Epithelial cell of proximal tubule (primary cell): ENCODE data around the gene HAT1. TPM values are rescaled to one million over a fixed set of nuclear protein-coding genes. Genes with fewer than 3 reads are reported as not detected.
"Not testable (repeated sequence)": the region's sequence is repeated elsewhere in the genome, so short reads cannot be mapped to it uniquely, and the experiment has no call there.

ENCODE experiments used
- DNase-seq: peaks from one replicate; pipeline ENCODE4 v3.0.0-alpha.2; 2011; ENCODE audit warnings: low read depth
- H3K4me3 ChIP-seq: 2 replicates; pipeline ENCODE4 v1.5.1; 2011; ENCODE audit warnings: low read depth, mild to moderate bottlenecking, low read length
- CTCF ChIP-seq: conservative IDR thresholded peaks from 2 replicates; pipeline ENCODE4 v1.5.1; 2012; ENCODE audit warnings: low read depth, mild to moderate bottlenecking, low read length
- total RNA-seq: library from RNA; depleted of rRNA; stranded (reverse); fragments of >200 nt; gene quantifications from 2 replicates; pipeline ENCODE4 v1.2.3, GENCODE V29; 2015

HAT1 gene
- total RNA-seq, 1 donor from 2014 or later: 68.9 TPM

- no peak overlapping the region for H3K4me3 ChIP-seq
- no peak for DNase-seq
- no peak for TF ChIP-seq CTCF
Measured at GRCh38 chr2:171986778-171987177, 64.5 kb downstream of the HAT1 start.

- no peak overlapping the region for H3K4me3 ChIP-seq
- DNase-seq: no peak
- TF ChIP-seq CTCF: no peak
Measured at GRCh38 chr2:171991027-171991426, 68.8 kb downstream of the HAT1 start.

GRCh38 chr2:171995586-171995985 lies 73.3 kb downstream of the HAT1 start:
- DNase-seq: no peak
- H3K4me3 ChIP-seq: no peak overlapping the region
- no peak for TF ChIP-seq CTCF

GRCh38 chr2:171996021-171996420 lies 73.8 kb downstream of the HAT1 start:
- no peak for TF ChIP-seq CTCF
- no peak overlapping the region for H3K4me3 ChIP-seq
- no peak for DNase-seq

- H3K4me3 ChIP-seq, DNase-seq: not testable (repeated sequence)
Measured at GRCh38 chr2:171997031-171997430, 74.8 kb downstream of the HAT1 start.

GRCh38 chr2:171999161-171999560 lies 76.9 kb downstream of the HAT1 start:
- no peak for TF ChIP-seq CTCF
- DNase-seq: no peak
- H3K4me3 ChIP-seq: peak overlapping the region; percentile 85

GRCh38 chr2:171999604-172000469 lies 77.6 kb downstream of the HAT1 start, which contains the start of gene METAP1D:
TSS of gene METAP1D (plus strand) at chr2:171999953. CDS start at chr2:171999970, 17 bp downstream.
- DNase-seq: peak; percentile 47
- H3K4me3 ChIP-seq: peak within 1 kb of the TSS; percentile 85
- no peak for TF ChIP-seq CTCF
